Activated naive CD4-positive, alpha-beta T cell (primary cell): Measurements from ENCODE around the gene VCL.
"Not testable (repeated sequence)": the region's sequence is repeated elsewhere in the genome, so short reads cannot be mapped to it uniquely, and the experiment has no call there.

ENCODE experiments used
- DNase-seq, 4 experiments: peaks; one replicate each; lab custom pipeline; 2025; lab: John Stamatoyannopoulos, UW

The VCL gene

GRCh38 chr10:74107391-74107790 is 109.5 kb downstream of the VCL start:
- no peak for DNase-seq

DNA sequence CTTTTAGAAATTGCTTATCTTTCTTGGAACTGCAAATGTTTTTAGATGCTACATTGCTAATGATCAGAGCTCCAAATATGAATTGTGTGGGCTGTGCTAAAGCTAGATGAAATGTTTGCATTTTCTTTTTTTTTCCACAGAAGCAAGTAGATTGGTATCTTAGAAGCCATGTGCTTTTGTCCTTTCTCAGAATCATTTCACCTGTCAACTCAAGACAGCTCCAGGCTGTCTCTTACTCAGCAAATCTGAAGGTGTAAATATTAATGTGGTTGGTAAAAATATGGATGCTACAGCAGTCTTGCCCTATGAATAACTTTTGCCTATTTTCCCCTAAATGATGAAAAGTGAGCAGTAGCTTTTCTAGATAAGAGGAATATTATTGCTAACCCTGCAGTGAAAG is 111.5 kb downstream of the VCL start:
- no peak for DNase-seq

- DNase-seq, result no peak
Measured at GRCh38 chr10:74110120-74110519, 112.2 kb downstream of the VCL start.

GRCh38 chr10:74111799-74112198 is 113.9 kb downstream of the VCL start:
- DNase-seq, result no peak

DNA sequence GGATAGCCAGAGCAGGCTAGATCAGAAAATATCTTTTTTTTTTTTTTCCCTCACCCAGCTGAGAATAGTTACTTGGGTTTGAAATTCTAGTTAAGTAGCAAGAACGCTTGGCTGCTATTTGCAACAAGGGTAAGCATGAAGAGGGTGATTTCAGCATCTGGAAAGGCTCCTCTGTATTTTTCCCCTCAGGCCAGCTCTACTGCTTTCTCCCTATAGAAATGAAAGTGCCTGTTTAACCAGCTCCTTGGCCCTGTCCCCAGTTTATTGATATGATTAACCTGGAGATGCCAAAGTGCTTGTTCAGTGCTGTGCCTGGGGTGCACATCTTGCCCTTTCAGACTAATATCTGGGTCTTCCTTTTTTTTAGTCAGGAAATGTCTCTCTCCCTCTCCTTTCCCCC is 115.6 kb downstream of the VCL start:
- DNase-seq, result no peak

GRCh38 chr10:74114041-74114448 is 116.1 kb downstream of the VCL start:
- no peak for DNase-seq

DNA sequence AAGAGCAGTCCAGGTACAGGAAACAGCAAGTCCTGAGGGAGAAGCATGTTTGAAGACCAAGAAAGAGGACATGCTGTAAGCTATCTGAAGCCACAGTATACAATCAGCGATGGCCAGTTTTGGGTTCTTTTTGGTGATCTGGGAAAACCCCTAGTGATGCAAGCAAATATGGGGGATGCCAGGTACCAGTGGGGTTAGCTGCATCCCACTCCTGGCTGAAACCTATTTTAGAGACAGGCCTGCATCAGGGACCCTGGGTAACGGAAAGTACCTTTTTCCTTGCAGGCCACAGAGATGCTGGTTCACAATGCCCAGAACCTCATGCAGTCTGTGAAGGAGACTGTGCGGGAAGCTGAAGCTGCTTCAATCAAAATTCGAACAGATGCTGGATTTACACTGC is 119.8 kb downstream of the VCL start:
- DNase-seq, result no peak

GRCh38 chr10:74118804-74119203 is 120.9 kb downstream of the VCL start:
- no peak for DNase-seq

DNA sequence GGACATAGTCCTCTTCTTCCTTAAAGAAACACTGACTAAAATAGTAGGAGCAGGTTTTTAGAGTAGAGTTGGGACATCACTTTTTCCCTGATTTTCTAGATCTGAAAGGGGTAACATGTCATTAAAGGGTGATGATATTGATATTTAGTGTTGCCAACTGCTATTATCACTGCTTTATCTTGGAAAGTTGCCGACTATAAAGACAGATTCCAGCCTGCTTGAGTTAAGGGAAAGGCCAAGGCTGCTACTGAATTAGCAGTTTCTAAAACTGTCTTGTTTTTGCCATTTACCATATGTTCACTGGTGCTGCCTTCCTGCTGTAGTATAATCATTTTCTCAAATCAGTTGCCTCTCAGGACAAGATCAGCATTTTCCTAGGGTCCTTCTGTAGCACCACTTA is 123.0 kb downstream of the VCL start:
- DNase-seq, result no peak

DNA sequence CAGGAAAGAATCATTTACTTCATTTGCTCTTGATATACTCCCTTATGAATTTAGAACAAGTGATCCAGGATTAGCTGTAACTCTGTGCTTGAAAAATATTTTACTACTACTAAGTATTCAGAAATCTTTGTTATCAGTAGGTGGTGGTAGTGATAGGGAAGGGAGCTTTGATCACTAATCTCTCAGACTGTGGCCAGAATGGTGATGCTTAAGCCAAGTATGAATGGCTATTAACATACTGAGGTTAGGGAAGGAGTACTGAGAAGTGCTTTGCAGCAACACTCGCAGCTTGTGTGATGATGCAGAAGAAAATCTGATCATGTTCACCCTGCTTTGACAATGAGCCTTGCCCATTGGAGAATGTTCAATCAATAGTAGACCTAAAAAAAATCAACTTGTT is 123.5 kb downstream of the VCL start:
- DNase-seq, result no peak

DNA sequence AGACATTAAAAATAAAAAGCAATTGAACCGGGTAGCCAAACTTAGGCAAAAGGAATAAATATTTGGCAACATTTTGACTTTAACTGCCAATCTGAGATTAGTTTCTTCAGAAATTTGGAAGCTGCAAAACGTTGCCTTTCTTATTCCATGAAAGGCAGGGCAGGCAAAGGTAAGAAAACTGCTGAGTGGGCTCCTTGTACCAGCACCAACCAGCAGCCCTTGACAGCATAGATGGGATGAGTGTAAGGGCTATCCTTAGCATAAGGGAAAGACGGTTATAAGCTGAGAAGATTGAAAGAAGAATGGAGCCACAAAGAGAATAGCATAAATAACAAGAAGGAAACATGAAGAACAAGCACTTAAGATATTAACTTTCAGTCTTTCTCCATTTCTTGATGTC is 124.1 kb downstream of the VCL start:
- no peak for DNase-seq

- DNase-seq, result no peak
Measured at GRCh38 chr10:74123081-74123480, 125.2 kb downstream of the VCL start.

DNA sequence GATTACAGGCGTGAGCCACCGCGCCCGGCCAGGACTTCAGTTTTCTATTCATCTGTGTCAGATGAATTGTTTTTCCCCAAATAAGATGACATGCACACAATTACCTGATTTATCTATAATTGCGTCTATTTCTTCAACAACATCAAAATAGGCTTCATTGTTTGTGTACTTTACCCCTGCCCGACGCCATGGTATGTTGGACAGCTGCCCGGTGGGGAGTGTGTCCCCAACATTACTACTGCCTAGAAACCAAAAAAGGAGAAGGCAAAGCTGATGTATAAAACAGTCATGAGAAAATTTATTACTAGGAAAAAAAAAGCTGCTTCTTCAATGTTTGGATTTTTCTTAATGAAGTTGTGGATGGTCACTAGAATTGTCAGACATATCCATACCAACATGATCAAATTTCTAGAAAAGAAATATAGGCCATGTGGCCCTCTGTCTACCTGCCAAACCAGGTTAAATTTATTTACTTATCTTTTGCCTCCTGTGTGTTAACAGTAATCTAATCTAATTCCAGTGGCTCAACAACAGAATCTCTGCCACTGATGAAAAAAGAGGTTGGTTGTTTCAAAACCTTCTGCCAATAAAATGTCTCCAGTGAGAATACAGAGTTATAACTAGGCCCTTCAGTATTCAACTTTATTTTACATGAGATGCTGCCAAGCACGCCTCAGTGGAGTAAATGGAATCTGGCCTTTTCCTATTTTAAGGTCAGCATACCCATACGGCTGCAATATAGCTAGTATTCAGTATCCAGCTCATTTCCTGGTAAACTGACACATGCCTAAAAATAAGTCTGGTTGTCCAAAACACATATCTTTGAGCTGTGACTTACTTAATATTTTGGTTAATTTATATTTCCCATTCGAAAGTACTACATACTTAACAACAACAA is 136.3 kb downstream of the VCL start:
- no peak for DNase-seq

DNA sequence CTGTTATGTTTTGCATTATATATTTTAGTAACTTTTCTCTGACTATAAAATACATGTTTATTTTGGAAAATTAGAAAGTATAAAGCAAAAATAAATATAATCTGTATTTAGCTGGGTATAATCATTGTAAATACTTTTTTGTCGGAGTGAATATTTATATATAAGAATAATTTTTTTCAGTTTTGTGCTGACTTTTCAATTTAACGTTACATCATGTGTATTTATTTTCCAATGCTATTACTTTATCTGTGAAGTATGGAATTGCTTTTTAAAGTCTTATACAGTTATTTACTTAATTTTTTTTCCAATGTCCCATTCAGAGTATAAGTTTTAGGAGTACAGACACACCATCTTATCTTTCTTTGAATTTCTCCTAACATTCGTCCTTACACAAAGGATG is 137.5 kb downstream of the VCL start:
- no peak for DNase-seq

- no peak for DNase-seq
Measured at GRCh38 chr10:74137992-74138391, 140.1 kb downstream of the VCL start.

GRCh38 chr10:74138596-74138995 is 140.7 kb downstream of the VCL start:
- DNase-seq, result not testable (repeated sequence)

- no peak for DNase-seq
Measured at GRCh38 chr10:74139981-74140380, 142.1 kb downstream of the VCL start.

- DNase-seq, result no peak
Measured at GRCh38 chr10:74140553-74140952, 142.6 kb downstream of the VCL start.

DNA sequence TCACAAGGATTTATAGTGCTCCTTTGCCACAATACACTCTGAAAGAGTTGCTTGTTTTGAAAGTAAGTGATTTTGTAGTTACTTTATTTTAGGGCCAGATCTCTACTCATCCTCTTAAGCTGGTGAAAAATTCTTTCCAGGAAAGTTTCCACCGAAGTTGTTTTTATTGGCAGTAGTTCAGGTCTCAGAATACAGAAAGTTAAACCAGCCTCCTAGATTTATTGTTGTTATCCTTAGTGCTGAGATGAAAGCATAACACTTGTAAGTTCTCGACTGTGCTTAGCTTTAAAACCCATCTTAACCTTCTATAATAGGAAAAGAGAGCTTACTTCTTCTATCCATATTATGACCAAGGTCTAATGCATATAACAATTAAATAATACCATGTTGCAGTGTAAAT is 147.2 kb downstream of the VCL start:
- no peak for DNase-seq

GRCh38 chr10:74146980-74147379 is 149.1 kb downstream of the VCL start:
- DNase-seq, result not testable (repeated sequence)

GRCh38 chr10:74150204-74150989 is 152.5 kb downstream of the VCL start, which contains the start of gene AP3M1:
TSS of gene AP3M1 (minus strand) at chr10:74150828. CDS start at chr10:74138379, 12,449 bp downstream.
- peak; percentile 39 to 78 (median 61) for DNase-seq

GRCh38 chr10:74150990-74151878 is 153.3 kb downstream of the VCL start, which contains the start of gene ADK:
TSS of gene ADK (plus strand) at chr10:74151221. CDS start at chr10:74151279, 58 bp downstream.
- peak; percentile 94 to 99 (median 98) for DNase-seq
